Renal cortical epithelial cell (primary cell): Measurements from ENCODE around the gene DMRT3. TPM values are rescaled to one million over a fixed set of nuclear protein-coding genes. Genes with fewer than 3 reads are reported as not detected.

ENCODE experiments used
- DNase-seq: peaks from one replicate; pipeline ENCODE4 v3.0.0-alpha.2; 2011; ENCODE audit warnings: low read depth
- total RNA-seq: library from RNA; depleted of rRNA; stranded (reverse); fragments of >200 nt; gene quantifications from 2 replicates; pipeline ENCODE4 v1.2.3, GENCODE V29; 2014

DMRT3 gene
- total RNA-seq, 1 donor from 2014 or later, result not detected

DNA sequence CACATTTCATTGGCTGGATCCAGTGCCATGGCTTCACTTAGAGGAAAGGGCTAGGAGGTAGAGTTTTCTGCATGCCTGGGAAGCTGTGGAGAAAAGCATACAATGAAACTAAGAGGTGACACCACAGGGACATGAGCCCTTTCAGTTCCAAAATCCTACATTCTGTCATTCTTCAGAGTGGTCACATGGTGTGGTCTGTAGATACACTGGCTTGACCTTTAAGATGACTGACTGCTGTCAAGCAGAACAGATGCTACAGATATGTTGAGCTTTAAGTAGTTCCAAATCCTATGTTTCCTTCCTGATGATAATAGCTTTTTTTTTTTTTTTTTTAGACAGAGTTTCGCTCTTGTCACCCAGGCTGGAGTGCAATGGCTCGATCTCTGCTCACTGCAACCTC lies 26.2 kb downstream of the DMRT3 start:
- DNase-seq, result no peak

DNA sequence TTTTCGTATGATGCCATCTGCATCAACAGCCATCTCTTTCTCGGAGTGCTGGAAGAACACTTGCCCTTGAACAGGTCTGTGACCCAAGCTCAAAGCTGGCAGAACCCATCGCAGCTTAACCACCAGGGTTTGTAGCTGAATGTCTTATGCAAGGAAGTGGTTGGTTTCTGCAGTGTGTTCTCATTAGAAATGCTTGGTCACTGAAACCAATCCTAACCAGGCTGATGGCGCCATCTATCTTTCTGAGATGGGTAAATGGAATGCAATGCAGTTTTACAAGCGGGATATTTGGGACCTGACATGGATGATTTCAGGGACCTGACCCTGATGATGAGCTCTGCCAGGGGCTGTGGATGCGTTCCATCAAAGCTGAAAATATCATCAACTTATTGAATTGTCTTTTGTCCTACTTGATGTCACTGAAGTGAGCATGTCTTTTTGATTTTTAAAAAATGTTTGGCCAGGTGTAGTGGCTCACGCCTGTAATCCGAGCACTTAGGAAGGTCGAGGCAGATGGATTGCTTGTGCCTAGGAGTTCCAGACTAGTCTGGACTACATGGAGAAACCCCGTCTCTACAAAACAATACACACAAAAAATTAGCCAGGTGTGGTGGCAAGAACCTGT lies 28.7 kb downstream of the DMRT3 start:
- DNase-seq, result peak; percentile 62

DNA sequence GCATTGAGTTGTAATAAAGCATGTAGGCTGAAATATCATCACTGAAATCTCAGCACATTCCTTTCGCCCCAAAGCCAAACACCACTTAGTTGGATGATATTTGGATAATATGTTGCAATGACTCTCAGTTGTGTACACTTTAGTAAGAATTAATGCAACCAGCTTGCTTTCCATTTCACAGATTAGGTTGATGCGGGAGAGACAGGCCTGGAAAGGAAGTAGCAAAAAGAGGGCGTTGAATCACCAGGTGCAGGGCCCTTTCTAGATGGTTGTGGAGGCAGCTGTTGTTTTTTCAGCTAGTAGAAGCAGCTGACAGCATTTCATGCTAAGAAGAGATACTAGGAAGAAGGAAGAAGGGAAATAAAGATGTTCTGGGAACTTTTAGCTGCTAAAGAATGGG lies 30.9 kb downstream of the DMRT3 start:
- no peak for DNase-seq

DNA sequence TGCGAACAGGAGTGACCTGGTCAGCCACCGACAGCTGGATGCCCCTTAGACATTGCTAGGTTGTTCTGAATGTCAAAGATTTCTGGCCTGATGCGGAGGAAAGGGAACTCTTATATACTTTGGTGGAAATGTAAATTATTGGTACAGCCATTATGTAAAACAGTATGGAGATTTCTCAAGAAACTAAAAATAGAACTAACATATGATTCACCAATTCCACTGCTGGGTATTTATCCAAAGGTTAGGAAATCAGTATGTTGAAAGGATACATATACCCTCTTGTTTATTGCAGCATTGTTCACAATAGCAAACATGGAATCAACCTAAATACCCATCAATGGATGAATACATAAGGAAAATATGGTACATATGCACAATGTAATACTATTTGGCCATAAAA lies 31.8 kb downstream of the DMRT3 start:
- DNase-seq, result no peak

DNA sequence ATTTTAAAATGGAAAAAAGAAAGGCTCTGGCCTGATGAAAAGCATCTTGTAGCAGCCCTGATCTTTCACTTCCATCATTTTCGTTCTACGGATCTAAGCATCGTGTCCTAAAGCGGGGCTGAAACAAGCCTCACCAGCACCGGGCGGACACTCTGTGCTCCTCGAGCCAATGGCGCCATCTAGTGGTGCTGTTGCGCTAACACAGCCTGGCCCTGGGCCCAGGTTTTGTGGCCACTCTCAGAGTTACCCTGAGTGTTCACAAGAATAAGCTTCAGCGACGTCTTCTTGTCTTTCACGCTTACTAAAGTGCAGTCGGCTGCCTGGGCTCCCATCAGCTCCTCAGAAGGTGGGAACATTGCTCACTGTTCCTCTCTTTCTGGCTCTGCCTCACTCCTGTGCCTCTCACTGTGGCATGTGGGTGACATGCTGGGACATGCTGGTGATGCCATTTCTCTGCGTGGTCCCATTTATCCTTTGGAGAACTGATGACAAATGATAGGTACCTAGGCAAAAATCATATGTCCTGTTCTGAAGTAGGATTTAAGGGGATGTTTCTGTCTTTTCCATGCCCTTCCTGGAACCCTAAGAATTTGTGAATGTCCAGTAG lies 32.7 kb downstream of the DMRT3 start:
- DNase-seq, result peak; percentile 47

DNA sequence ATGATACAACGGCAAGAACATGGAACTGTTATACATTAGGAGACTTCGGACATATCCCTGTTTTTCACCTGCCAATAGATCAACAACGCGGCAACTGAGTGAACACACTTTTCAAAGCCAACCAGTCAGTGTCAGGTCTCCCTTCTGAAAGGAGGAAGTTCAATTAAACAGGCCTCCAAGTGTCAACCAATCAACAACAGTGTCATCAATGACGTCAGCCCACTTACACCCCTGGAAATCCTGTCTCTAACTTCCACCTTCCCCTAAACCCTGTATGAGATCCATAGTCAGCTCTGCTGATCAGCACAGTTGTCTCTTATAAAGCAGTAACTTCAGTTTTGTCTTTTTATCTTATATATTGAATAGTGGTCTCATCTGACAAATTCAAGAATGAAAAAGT lies 36.6 kb downstream of the DMRT3 start:
- DNase-seq, result no peak

DNA sequence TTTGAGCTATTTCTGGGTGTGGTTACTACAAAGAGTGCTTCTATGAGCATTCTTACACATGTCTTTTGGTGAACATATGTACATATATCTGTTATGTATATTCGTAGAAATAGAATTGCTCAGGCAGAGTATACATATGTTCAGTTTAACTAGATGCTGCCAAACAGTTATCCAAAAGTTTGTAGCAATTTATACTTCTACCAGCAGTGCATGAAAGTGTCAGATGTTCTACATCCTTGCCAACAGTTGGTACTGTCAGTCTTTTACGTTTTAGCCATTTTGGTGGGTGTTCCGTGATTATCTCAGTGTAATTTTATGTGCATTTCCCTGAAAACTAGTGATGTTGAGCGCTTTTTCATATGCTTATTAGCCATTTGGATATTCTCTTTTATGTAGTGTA lies 37.8 kb downstream of the DMRT3 start:
- DNase-seq, result no peak

DNA sequence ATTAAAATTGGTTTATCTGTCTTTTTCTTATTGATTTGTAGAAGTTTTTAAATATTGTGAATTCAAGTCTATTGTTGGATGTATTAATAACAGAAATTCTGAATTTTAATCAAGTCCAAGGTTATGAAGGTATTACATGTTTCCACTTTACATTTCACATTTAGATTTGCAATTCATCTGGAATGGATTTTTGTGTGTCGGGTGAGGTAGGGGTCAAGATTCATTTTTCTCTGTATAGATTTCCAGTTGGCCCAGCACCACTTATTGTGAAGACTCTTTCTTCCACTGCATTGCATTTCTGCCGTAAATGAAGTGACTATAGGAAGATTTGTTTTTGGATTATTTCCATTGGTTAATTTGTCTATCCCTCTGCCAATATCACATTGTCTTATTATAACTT lies 38.2 kb downstream of the DMRT3 start:
- no peak for DNase-seq

- no peak for DNase-seq
These were observed 41.7 kb downstream of the DMRT3 start for GRCh38 chr9:1018121-1018520.

- no peak for DNase-seq
These were observed 47.7 kb downstream of the DMRT3 start for GRCh38 chr9:1024112-1024511.

- DNase-seq, result no peak
These were observed 48.7 kb downstream of the DMRT3 start for GRCh38 chr9:1025131-1025530.

DNA sequence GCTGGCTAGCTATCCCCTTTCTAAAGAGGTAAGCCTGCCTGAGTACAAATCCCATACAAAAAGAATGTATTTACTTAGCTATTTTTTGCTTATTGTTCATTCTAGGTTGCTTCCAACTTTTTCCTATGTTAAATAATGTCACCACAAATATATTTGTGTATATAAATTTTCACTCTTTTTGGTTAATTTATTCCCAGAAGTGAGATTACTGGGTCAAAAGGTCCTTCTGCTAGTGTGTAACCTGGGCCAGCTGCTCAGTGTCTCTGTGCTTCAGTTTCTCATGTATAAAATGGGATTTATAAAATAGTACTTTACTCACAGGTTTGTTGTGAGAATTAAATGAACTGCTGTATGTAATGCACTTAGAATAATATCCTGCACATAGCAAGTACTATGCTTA lies 49.8 kb downstream of the DMRT3 start:
- DNase-seq, result no peak

- no peak for DNase-seq
These were observed 52.2 kb downstream of the DMRT3 start for GRCh38 chr9:1028501-1029190.

GRCh38 chr9:1031951-1032601 lies 55.6 kb downstream of the DMRT3 start:
- no peak for DNase-seq

- DNase-seq, result no peak
These were observed 57.8 kb downstream of the DMRT3 start for GRCh38 chr9:1034271-1034670.

DNA sequence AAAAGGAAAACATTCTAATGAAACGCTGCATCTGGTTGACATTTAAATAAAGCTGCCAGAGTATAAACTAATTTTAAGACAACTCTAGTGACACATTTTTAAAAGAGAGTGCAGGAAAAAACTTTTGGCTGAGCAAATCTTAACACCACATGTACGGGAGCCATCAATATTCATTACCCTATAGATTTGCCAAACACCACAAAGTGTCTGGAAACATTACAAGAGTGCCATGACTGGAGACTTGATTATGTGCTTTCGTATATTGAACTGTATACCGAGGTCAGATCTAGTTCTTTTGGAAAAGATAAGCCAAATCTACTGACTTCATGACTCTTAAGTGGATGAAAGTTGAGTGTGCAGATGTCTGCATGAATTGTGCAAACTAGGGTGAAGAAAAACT lies 63.1 kb downstream of the DMRT3 start:
- no peak for DNase-seq

Other genes starting within 250 kb of the DMRT3 start
- gene DMRT1, start 135.0 kb upstream of the DMRT3 start, total RNA-seq, result not detected in 2 replicates
- not detected in 2 replicates for gene DMRT2, start 73.7 kb downstream of the DMRT3 start, total RNA-seq